ENCODE measurements around the gene DCTN5.

Gene DCTN5

GRCh38 chr16:23699100-23699499 is 57.8 kb downstream of the DCTN5 start:
- Histone ChIP-seq H3K4me1 (ENCODE audit: control insufficient read depth, insufficient read depth, low read length) (peaks cover 5% of the 10 kb centered on the region), H3K27me3 (ENCODE audit: control insufficient read depth, insufficient read depth, low read length) (no peaks in the 10 kb centered on the region), H3K9ac (ENCODE audit: low read depth, low read length) (no peak overlapping the region), H3K36me3 (ENCODE audit: control insufficient read depth, insufficient read depth, low read length) (no peaks in the 10 kb centered on the region), H3K4me3 (ENCODE audit: low read depth, low read length) (no peak overlapping the region), H3K9me3 (ENCODE audit: control insufficient read depth, insufficient read depth, low read length) (0 out of 2 replicates have a peak, but pooled peaks cover 3% of the 10 kb centered on the region), H3K27ac (ENCODE audit: low read depth, low read length) (no peak overlapping the region)

- peaks cover 5% of the 10 kb centered on the region for H3K4me1 ChIP-seq (ENCODE audit: control insufficient read depth, insufficient read depth, low read length)
- no peak overlapping the region for H3K4me3 ChIP-seq (ENCODE audit: low read depth, low read length)
- H3K9me3 ChIP-seq (ENCODE audit: control insufficient read depth, insufficient read depth, low read length), result 0 out of 2 replicates have a peak, but pooled peaks cover 3% of the 10 kb centered on the region
- no peaks in the 10 kb centered on the region for H3K27me3 ChIP-seq (ENCODE audit: control insufficient read depth, insufficient read depth, low read length)
- no peaks in the 10 kb centered on the region for H3K36me3 ChIP-seq (ENCODE audit: control insufficient read depth, insufficient read depth, low read length)
- H3K9ac ChIP-seq (ENCODE audit: low read depth, low read length), result no peak overlapping the region
- H3K27ac ChIP-seq (ENCODE audit: low read depth, low read length), result no peak overlapping the region
These were observed 58.8 kb downstream of the DCTN5 start for GRCh38 chr16:23700093-23700492.

GRCh38 chr16:23700509-23700908 is 59.2 kb downstream of the DCTN5 start:
- Histone ChIP-seq H3K27ac (ENCODE audit: low read depth, low read length) (no peak overlapping the region), H3K27me3 (ENCODE audit: control insufficient read depth, insufficient read depth, low read length) (no peaks in the 10 kb centered on the region), H3K9ac (ENCODE audit: low read depth, low read length) (no peak overlapping the region), H3K4me3 (ENCODE audit: low read depth, low read length) (no peak overlapping the region), H3K9me3 (ENCODE audit: control insufficient read depth, insufficient read depth, low read length) (0 out of 2 replicates have a peak, but pooled peaks cover 3% of the 10 kb centered on the region), H3K36me3 (ENCODE audit: control insufficient read depth, insufficient read depth, low read length) (no peaks in the 10 kb centered on the region), H3K4me1 (ENCODE audit: control insufficient read depth, insufficient read depth, low read length) (peaks cover 5% of the 10 kb centered on the region)

- H3K9ac ChIP-seq (ENCODE audit: low read depth, low read length), result no peak overlapping the region
- no peaks in the 10 kb centered on the region for H3K27me3 ChIP-seq (ENCODE audit: control insufficient read depth, insufficient read depth, low read length)
- peaks cover 5% of the 10 kb centered on the region for H3K4me1 ChIP-seq (ENCODE audit: control insufficient read depth, insufficient read depth, low read length)
- no peak overlapping the region for H3K27ac ChIP-seq (ENCODE audit: low read depth, low read length)
- H3K36me3 ChIP-seq (ENCODE audit: control insufficient read depth, insufficient read depth, low read length), result no peaks in the 10 kb centered on the region
- H3K9me3 ChIP-seq (ENCODE audit: control insufficient read depth, insufficient read depth, low read length), result 0 out of 2 replicates have a peak, but pooled peaks cover 3% of the 10 kb centered on the region
- no peak overlapping the region for H3K4me3 ChIP-seq (ENCODE audit: low read depth, low read length)
These were observed 59.8 kb downstream of the DCTN5 start for GRCh38 chr16:23701045-23701444.

- no peak overlapping the region for H3K4me3 ChIP-seq (ENCODE audit: low read depth, low read length)
These were observed 61.7 kb downstream of the DCTN5 start for GRCh38 chr16:23702951-23703350.

GRCh38 chr16:23704772-23705516 is 63.7 kb downstream of the DCTN5 start:
- Histone ChIP-seq H3K4me1 (ENCODE audit: control insufficient read depth, insufficient read depth, low read length) (peaks cover 5% of the 10 kb centered on the region), H3K27ac (ENCODE audit: low read depth, low read length) (no peak overlapping the region), H3K9ac (ENCODE audit: low read depth, low read length) (no peak overlapping the region), H3K4me3 (ENCODE audit: low read depth, low read length) (no peak overlapping the region), H3K36me3 (ENCODE audit: control insufficient read depth, insufficient read depth, low read length) (no peaks in the 10 kb centered on the region), H3K27me3 (ENCODE audit: control insufficient read depth, insufficient read depth, low read length) (no peaks in the 10 kb centered on the region), H3K9me3 (ENCODE audit: control insufficient read depth, insufficient read depth, low read length) (0 out of 2 replicates have a peak, but pooled peaks cover 3% of the 10 kb centered on the region)

More at GRCh38 chr16:23702951-23703350, 61.7 kb downstream of the DCTN5 start:
- Histone ChIP-seq H3K27ac (ENCODE audit: low read depth, low read length) (no peak overlapping the region), H3K9me3 (ENCODE audit: control insufficient read depth, insufficient read depth, low read length) (0 out of 2 replicates have a peak, but pooled peaks cover 3% of the 10 kb centered on the region), H3K9ac (ENCODE audit: low read depth, low read length) (no peak overlapping the region), H3K36me3 (ENCODE audit: control insufficient read depth, insufficient read depth, low read length) (no peaks in the 10 kb centered on the region), H3K4me1 (ENCODE audit: control insufficient read depth, insufficient read depth, low read length) (peaks cover 5% of the 10 kb centered on the region), H3K27me3 (ENCODE audit: control insufficient read depth, insufficient read depth, low read length) (no peaks in the 10 kb centered on the region)

- H3K9ac ChIP-seq (ENCODE audit: low read depth, low read length), result no peak overlapping the region
- H3K4me1 ChIP-seq (ENCODE audit: control insufficient read depth, insufficient read depth, low read length), result peaks cover 5% of the 10 kb centered on the region
- 0 out of 2 replicates have a peak, but pooled peaks cover 3% of the 10 kb centered on the region for H3K9me3 ChIP-seq (ENCODE audit: control insufficient read depth, insufficient read depth, low read length)
- H3K27me3 ChIP-seq (ENCODE audit: control insufficient read depth, insufficient read depth, low read length), result no peaks in the 10 kb centered on the region
- H3K27ac ChIP-seq (ENCODE audit: low read depth, low read length), result no peak overlapping the region
- no peaks in the 10 kb centered on the region for H3K36me3 ChIP-seq (ENCODE audit: control insufficient read depth, insufficient read depth, low read length)
- no peak overlapping the region for H3K4me3 ChIP-seq (ENCODE audit: low read depth, low read length)
These were observed 64.2 kb downstream of the DCTN5 start for GRCh38 chr16:23705517-23705902.

- Histone ChIP-seq H3K36me3 (ENCODE audit: control insufficient read depth, insufficient read depth, low read length) (no peaks in the 10 kb centered on the region), H3K9ac (ENCODE audit: low read depth, low read length) (no peak overlapping the region), H3K27me3 (ENCODE audit: control insufficient read depth, insufficient read depth, low read length) (no peaks in the 10 kb centered on the region), H3K4me3 (ENCODE audit: low read depth, low read length) (no peak overlapping the region), H3K4me1 (ENCODE audit: control insufficient read depth, insufficient read depth, low read length) (no peaks in the 10 kb centered on the region), H3K27ac (ENCODE audit: low read depth, low read length) (no peak overlapping the region), H3K9me3 (ENCODE audit: control insufficient read depth, insufficient read depth, low read length) (0 out of 2 replicates have a peak, but pooled peaks cover 3% of the 10 kb centered on the region)
These were observed 65.2 kb downstream of the DCTN5 start for GRCh38 chr16:23706439-23706838.

GRCh38 chr16:23709536-23709935 is 68.3 kb downstream of the DCTN5 start:
- Histone ChIP-seq H3K36me3 (ENCODE audit: control insufficient read depth, insufficient read depth, low read length) (no peaks in the 10 kb centered on the region), H3K9ac (ENCODE audit: low read depth, low read length) (no peak overlapping the region), H3K4me3 (ENCODE audit: low read depth, low read length) (no peak overlapping the region), H3K4me1 (ENCODE audit: control insufficient read depth, insufficient read depth, low read length) (no peaks in the 10 kb centered on the region), H3K27ac (ENCODE audit: low read depth, low read length) (no peak overlapping the region), H3K27me3 (ENCODE audit: control insufficient read depth, insufficient read depth, low read length) (peaks cover 23% of the 10 kb centered on the region), H3K9me3 (ENCODE audit: control insufficient read depth, insufficient read depth, low read length) (no peaks in the 10 kb centered on the region)

- H3K4me3 ChIP-seq (ENCODE audit: low read depth, low read length), result no peak overlapping the region
- no peaks in the 10 kb centered on the region for H3K36me3 ChIP-seq (ENCODE audit: control insufficient read depth, insufficient read depth, low read length)
- H3K27ac ChIP-seq (ENCODE audit: low read depth, low read length), result no peak overlapping the region
- peaks cover 26% of the 10 kb centered on the region for H3K27me3 ChIP-seq (ENCODE audit: control insufficient read depth, insufficient read depth, low read length)
- H3K9ac ChIP-seq (ENCODE audit: low read depth, low read length), result no peak overlapping the region
- H3K9me3 ChIP-seq (ENCODE audit: control insufficient read depth, insufficient read depth, low read length), result no peaks in the 10 kb centered on the region
- no peaks in the 10 kb centered on the region for H3K4me1 ChIP-seq (ENCODE audit: control insufficient read depth, insufficient read depth, low read length)
These were observed 68.7 kb downstream of the DCTN5 start for GRCh38 chr16:23710008-23710407.

- Histone ChIP-seq H3K9me3 (ENCODE audit: control insufficient read depth, insufficient read depth, low read length) (no peaks in the 10 kb centered on the region), H3K27ac (ENCODE audit: low read depth, low read length) (no peak overlapping the region), H3K4me3 (ENCODE audit: low read depth, low read length) (no peak overlapping the region), H3K4me1 (ENCODE audit: control insufficient read depth, insufficient read depth, low read length) (no peaks in the 10 kb centered on the region), H3K27me3 (ENCODE audit: control insufficient read depth, insufficient read depth, low read length) (peaks cover 26% of the 10 kb centered on the region), H3K9ac (ENCODE audit: low read depth, low read length) (no peak overlapping the region), H3K36me3 (ENCODE audit: control insufficient read depth, insufficient read depth, low read length) (no peaks in the 10 kb centered on the region)
These were observed 69.2 kb downstream of the DCTN5 start for GRCh38 chr16:23710504-23710903.

All from HUES48 (cell line).